ENCODE measurements around the gene FREM3.

DNA sequence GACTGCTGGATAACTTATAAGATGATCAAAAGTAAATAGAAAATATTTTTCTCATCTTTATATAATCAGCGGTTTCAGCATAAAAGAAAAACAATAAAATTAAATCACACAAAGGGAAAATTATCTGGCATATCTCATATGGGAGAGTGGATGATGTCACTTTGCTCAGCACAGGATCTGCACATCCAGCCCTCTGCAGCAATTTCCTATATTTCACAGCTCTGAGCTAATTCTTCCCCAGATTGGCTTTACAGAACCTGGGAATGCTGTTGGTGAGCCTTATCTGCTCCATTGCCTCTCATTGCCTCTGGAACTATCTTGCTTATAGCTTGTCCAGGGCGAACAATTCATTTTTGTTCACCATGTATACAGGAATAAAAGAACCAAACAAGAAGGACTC, 21.0 kb downstream of the FREM3 start:
- TF ChIP-seq, protein P1, sequence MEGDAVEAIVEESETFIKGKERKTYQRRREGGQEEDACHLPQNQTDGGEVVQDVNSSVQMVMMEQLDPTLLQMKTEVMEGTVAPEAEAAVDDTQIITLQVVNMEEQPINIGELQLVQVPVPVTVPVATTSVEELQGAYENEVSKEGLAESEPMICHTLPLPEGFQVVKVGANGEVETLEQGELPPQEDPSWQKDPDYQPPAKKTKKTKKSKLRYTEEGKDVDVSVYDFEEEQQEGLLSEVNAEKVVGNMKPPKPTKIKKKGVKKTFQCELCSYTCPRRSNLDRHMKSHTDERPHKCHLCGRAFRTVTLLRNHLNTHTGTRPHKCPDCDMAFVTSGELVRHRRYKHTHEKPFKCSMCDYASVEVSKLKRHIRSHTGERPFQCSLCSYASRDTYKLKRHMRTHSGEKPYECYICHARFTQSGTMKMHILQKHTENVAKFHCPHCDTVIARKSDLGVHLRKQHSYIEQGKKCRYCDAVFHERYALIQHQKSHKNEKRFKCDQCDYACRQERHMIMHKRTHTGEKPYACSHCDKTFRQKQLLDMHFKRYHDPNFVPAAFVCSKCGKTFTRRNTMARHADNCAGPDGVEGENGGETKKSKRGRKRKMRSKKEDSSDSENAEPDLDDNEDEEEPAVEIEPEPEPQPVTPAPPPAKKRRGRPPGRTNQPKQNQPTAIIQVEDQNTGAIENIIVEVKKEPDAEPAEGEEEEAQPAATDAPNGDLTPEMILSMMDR (IDR thresholded peaks at IDR 0.05): no peak
- TF ChIP-seq POLR2A (IDR thresholded peaks at IDR 0.05) (no peak), POLR2AphosphoS5 (IDR thresholded peaks at IDR 0.05) (no peak)

Measured in transverse colon (tissue), 4 donors.